Panc1 (cell line): ENCODE data around the gene ABTB2. TPM values are rescaled to one million over a fixed set of nuclear protein-coding genes. Genes with fewer than 3 reads are reported as not detected.

ENCODE experiments used
- ATAC-seq: fragments of 200-7000 bp; cut with Tn5 transposase; 2 replicates; pipeline ENCODE4 v1.9.1; 2020; ENCODE audit warnings: mild to moderate bottlenecking, moderate library complexity
- BruUV-seq: library from RNA; stranded (reverse); fragments of 400-500 nt; replicated peaks from 2 replicates; lab custom pipeline; 2021; lab: Mats Ljungman, UMichigan
- CTCF ChIA-PET: fragments of 300-600 bp; sonication (Branson Sonifier 250); formaldehyde crosslinking; loops from one replicate; lab custom pipeline; 2022; ENCODE audit warnings: antibody characterized with exemption; lab: Charles Lee
- POLR2A ChIA-PET: fragments of 300-600 bp; sonication (Branson Sonifier 250); formaldehyde crosslinking; loops from one replicate; lab custom pipeline; 2022; ENCODE audit warnings: antibody characterized with exemption; lab: Charles Lee
- DNase-seq: peaks from one replicate; pipeline ENCODE4 v3.0.0-alpha.2; 2010; ENCODE audit warnings: low read depth, low spot score
- H3K27ac ChIP-seq: 2 replicates; pipeline ENCODE4 v1.5.1; 2011; ENCODE audit warnings: mild to moderate bottlenecking, low read length, inconsistent platforms
- H3K27me3 ChIP-seq: fragments of 200-500 bp; sonication (Bioruptor generic); 2 replicates; pipeline ENCODE4 v1.6.0; 2014; ENCODE audit warnings: low read length, inconsistent platforms; ENCODE audit not compliant: control insufficient read depth, insufficient read depth
- H3K36me3 ChIP-seq: fragments of 200-500 bp; sonication (Bioruptor generic); 2 replicates; pipeline ENCODE4 v1.5.1; 2014; ENCODE audit warnings: inconsistent platforms, mild to moderate bottlenecking, low read length, moderate library complexity; ENCODE audit not compliant: control insufficient read depth, insufficient read depth
- H3K4me1 ChIP-seq: 2 replicates; pipeline ENCODE4 v1.5.1; 2011; ENCODE audit warnings: inconsistent platforms, mild to moderate bottlenecking, low read length, moderate library complexity; ENCODE audit not compliant: control insufficient read depth, insufficient read depth
- H3K4me3 ChIP-seq, 2 experiments: 2 replicates each; pipeline ENCODE4 v1.5.1; 2011 to 2012; ENCODE audit warnings: low read depth in 2 of 2, low read length in 2 of 2, mild to moderate bottlenecking in 2 of 2, inconsistent platforms in 1 of 2, moderate library complexity in 1 of 2
- H3K9me3 ChIP-seq: fragments of 200-500 bp; sonication (Bioruptor generic); 2 replicates; pipeline ENCODE4 v1.5.1; 2014; ENCODE audit warnings: low read depth, mild to moderate bottlenecking, inconsistent platforms, low read length, moderate library complexity; ENCODE audit not compliant: control insufficient read depth, insufficient read depth
- POLR2AphosphoS5 ChIP-seq: IDR thresholded peaks from 2 replicates; pipeline ENCODE4 v1.6.1; 2012; ENCODE audit warnings: mild to moderate bottlenecking, low read depth, low read length, moderate library complexity
- SIN3A ChIP-seq: IDR thresholded peaks from 2 replicates; pipeline ENCODE4 v1.6.1; 2012; ENCODE audit warnings: low read depth, mild to moderate bottlenecking, low read length, moderate library complexity, borderline replicate concordance; ENCODE audit not compliant: insufficient read depth
- TCF7L2 ChIP-seq: IDR thresholded peaks from 2 replicates; pipeline ENCODE4 v1.6.1; 2011; ENCODE audit warnings: mild to moderate bottlenecking, low read depth, low read length, inconsistent platforms
- in situ Hi-C: cut with HindIII; loops from 2 replicates; pipeline ENCODE4 v1.10.0; 2016; ENCODE audit warnings: low sequenced_read_pairs, low pct_unique_long_range_greater_than_20kb
- intact Hi-C: fragments of 100-400 bp; cut with micrococcal nuclease; formaldehyde crosslinking; loops from one replicate; pipeline ENCODE4 v1.10.0; 2022; ENCODE audit not compliant: unreplicated experiment
- total RNA-seq: library from RNA; stranded (reverse); gene quantifications from one replicate; pipeline ENCODE4 v1.2.1, GENCODE V29; 2021; ENCODE audit not compliant: unreplicated experiment
- TF ChIP-seq, protein P1 (sequence below), 2 experiments: IDR thresholded peaks; 2 replicates each; pipeline ENCODE4 v1.6.1; 2011 to 2012; ENCODE audit warnings: low read depth in 2 of 2, control low read depth in 1 of 2, low read length in 1 of 2, mild to moderate bottlenecking in 1 of 2, moderate library complexity in 1 of 2; ENCODE audit not compliant: insufficient read depth in 1 of 2
- TF ChIP-seq, protein P2 (sequence below): fragments of 450-650 bp; IDR thresholded peaks from 2 replicates; pipeline ENCODE4 v1.5.1; 2017; ENCODE audit warnings: mild to moderate bottlenecking

Gene ABTB2
- total RNA-seq, 1 experiment from 2014 or later = 22.7 TPM

GRCh38 chr11:34208266-34209135, 149.3 kb downstream of the ABTB2 start:
- in situ Hi-C loops (no loop called here), intact Hi-C loops (no loop called here)
- Histone ChIP-seq H3K36me3 (no peaks in the 10 kb centered on the region), H3K4me1 (peaks cover 62% of the 10 kb centered on the region), H3K27me3 (no peaks in the 10 kb centered on the region), H3K4me3 (no peak overlapping the region), H3K9me3 (no peaks in the 10 kb centered on the region), H3K27ac (peak overlapping the region; percentile 62; the same call in 1 of the 2 replicates)
- BruUV-seq = no TSS peak
- ChIA-PET CTCF (interaction anchor here (1.1 kb wide), 1 partner anchor 34 kb away, joined by 7 read pairs; no protein-coding TSS in a partner anchor), POLR2A (no interaction called here)
- DNase-seq (no peak), ATAC-seq (no peak)
- no peak for TF ChIP-seq SIN3A
- TF ChIP-seq TCF7L2 = no peak
- TF ChIP-seq, protein P1, sequence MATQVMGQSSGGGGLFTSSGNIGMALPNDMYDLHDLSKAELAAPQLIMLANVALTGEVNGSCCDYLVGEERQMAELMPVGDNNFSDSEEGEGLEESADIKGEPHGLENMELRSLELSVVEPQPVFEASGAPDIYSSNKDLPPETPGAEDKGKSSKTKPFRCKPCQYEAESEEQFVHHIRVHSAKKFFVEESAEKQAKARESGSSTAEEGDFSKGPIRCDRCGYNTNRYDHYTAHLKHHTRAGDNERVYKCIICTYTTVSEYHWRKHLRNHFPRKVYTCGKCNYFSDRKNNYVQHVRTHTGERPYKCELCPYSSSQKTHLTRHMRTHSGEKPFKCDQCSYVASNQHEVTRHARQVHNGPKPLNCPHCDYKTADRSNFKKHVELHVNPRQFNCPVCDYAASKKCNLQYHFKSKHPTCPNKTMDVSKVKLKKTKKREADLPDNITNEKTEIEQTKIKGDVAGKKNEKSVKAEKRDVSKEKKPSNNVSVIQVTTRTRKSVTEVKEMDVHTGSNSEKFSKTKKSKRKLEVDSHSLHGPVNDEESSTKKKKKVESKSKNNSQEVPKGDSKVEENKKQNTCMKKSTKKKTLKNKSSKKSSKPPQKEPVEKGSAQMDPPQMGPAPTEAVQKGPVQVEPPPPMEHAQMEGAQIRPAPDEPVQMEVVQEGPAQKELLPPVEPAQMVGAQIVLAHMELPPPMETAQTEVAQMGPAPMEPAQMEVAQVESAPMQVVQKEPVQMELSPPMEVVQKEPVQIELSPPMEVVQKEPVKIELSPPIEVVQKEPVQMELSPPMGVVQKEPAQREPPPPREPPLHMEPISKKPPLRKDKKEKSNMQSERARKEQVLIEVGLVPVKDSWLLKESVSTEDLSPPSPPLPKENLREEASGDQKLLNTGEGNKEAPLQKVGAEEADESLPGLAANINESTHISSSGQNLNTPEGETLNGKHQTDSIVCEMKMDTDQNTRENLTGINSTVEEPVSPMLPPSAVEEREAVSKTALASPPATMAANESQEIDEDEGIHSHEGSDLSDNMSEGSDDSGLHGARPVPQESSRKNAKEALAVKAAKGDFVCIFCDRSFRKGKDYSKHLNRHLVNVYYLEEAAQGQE (IDR thresholded peaks at IDR 0.05; ENCODE audit: insufficient read depth in 1 of 2, low read depth in 2 of 2, low read length in 1 of 2) = no peak
- no peak for TF ChIP-seq POLR2AphosphoS5
- TF ChIP-seq, protein P2, sequence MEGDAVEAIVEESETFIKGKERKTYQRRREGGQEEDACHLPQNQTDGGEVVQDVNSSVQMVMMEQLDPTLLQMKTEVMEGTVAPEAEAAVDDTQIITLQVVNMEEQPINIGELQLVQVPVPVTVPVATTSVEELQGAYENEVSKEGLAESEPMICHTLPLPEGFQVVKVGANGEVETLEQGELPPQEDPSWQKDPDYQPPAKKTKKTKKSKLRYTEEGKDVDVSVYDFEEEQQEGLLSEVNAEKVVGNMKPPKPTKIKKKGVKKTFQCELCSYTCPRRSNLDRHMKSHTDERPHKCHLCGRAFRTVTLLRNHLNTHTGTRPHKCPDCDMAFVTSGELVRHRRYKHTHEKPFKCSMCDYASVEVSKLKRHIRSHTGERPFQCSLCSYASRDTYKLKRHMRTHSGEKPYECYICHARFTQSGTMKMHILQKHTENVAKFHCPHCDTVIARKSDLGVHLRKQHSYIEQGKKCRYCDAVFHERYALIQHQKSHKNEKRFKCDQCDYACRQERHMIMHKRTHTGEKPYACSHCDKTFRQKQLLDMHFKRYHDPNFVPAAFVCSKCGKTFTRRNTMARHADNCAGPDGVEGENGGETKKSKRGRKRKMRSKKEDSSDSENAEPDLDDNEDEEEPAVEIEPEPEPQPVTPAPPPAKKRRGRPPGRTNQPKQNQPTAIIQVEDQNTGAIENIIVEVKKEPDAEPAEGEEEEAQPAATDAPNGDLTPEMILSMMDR = no peak

- no peak for DNase-seq
- Histone ChIP-seq H3K27ac (peak overlapping the region; percentile 62; the same call in 1 of the 2 replicates), H3K4me1 (peaks cover 65% of the 10 kb centered on the region), H3K4me3 (no peak overlapping the region), H3K36me3 (no peaks in the 10 kb centered on the region), H3K9me3 (no peaks in the 10 kb centered on the region), H3K27me3 (no peaks in the 10 kb centered on the region)
- intact Hi-C loops (no loop called here), in situ Hi-C loops (no loop called here)
- ChIA-PET CTCF (interaction anchor here (1.1 kb wide), 1 partner anchor 33 kb away, joined by 7 read pairs; no protein-coding TSS in a partner anchor), POLR2A (interaction anchor here (0.7 to 1.1 kb wide), 2 partner anchors 102 to 138 kb away, joined by 3 read pairs; partner anchors contain the start of gene NAT10)
- BruUV-seq = no TSS peak
- TF ChIP-seq TCF7L2 (no peak), SIN3A (no peak), POLR2AphosphoS5 (no peak)
- TF ChIP-seq, protein P2 = no peak
- TF ChIP-seq, protein P1 (IDR thresholded peaks at IDR 0.05; ENCODE audit: insufficient read depth in 1 of 2, low read depth in 2 of 2, low read length in 1 of 2) = no peak
- ATAC-seq = no peak
These were observed 150.2 kb downstream of the ABTB2 start for GRCh38 chr11:34207487-34208180.
